ENCODE measurements around the gene FAM107B. TPM values are rescaled to one million over a fixed set of nuclear protein-coding genes. Genes with fewer than 3 reads are reported as not detected.

FAM107B gene
- total and polyA plus RNA-seq, 2 of the 13 experiments (the other 11 are each of a cell fraction or from before 2014, with no cell fraction given), result 15.7 to 24.8 TPM

GRCh38 chr10:14665304-14665703 is 109.4 kb downstream of the FAM107B start:
- Histone ChIP-seq H3K4me1 (ENCODE audit: insufficient read depth, low read length) (0 out of 2 replicates have a peak, but pooled peaks cover 2% of the 10 kb centered on the region), H3K79me2 (ENCODE audit: insufficient read depth, low read length) (no peaks in the 10 kb centered on the region), H2AFZ (ENCODE audit: low read length) (no peak overlapping the region), H4K20me1 (ENCODE audit: insufficient read depth, low read length) (no peaks in the 10 kb centered on the region), H3K9me3 (ENCODE audit: low read length) (no peaks in the 10 kb centered on the region), H3K4me3 (replicated peaks in 1 of 3; ENCODE audit: insufficient read depth in 1 of 3, low read depth in 2 of 3, low read length in 3 of 3) (no peak overlapping the region), H3K36me3 (replicated peaks in 1 of 2; ENCODE audit: control insufficient read depth in 1 of 2, insufficient read depth in 2 of 2, low read length in 2 of 2) (no peaks in the 10 kb centered on the region), H3K27ac (ENCODE audit: extremely low read length, insufficient read depth, low read length) (no peak overlapping the region), H3K27me3 (ENCODE audit: control insufficient read depth in 1 of 2, insufficient read depth in 2 of 2, low read length in 2 of 2) (no peaks in the 10 kb centered on the region; a peak in 1 of 5 replicates), H3K9ac (ENCODE audit: insufficient read depth, low read depth, low read length) (no peak overlapping the region), H3K4me2 (ENCODE audit: low read depth, low read length) (no peak overlapping the region)
- no peak for ATAC-seq
- WGBS (ENCODE audit: low lambda C conversion rate), result 0% methylated on average over 1 of the region's 1 CpG
- no TSS peak for BruUV-seq (replicated peaks)
- intact Hi-C loops (cut with micrococcal nuclease; ENCODE audit: unreplicated experiment), result no loop called here
- no peak for TF ChIP-seq ISX (CRISPR knock-in tag; conservative IDR thresholded peaks at IDR 0.05)
- no peak for TF ChIP-seq NFE2 (CRISPR knock-in tag; IDR thresholded peaks at IDR 0.05)
- POLR2A ChIA-PET, result no interaction called here
- in situ Hi-C loops (cut with HindIII; ENCODE audit: extremely low pct_ligation_motif_present, low pct_unique_long_range_greater_than_20kb), result no loop called here
- CTCF ChIA-PET (ENCODE audit: low intra/inter-chr PET ratio, low total read pairs), result no interaction called here
- FAIRE-seq, result no peak
- no peak for DNase-seq (ENCODE audit: low spot score)

- Histone ChIP-seq H3K4me3 (replicated peaks in 1 of 3; ENCODE audit: insufficient read depth in 1 of 3, low read depth in 2 of 3, low read length in 3 of 3) (no peak overlapping the region), H3K79me2 (ENCODE audit: insufficient read depth, low read length) (no peaks in the 10 kb centered on the region), H3K9ac (ENCODE audit: insufficient read depth, low read depth, low read length) (no peak overlapping the region), H3K4me2 (ENCODE audit: low read depth, low read length) (no peak overlapping the region), H3K4me1 (ENCODE audit: insufficient read depth, low read length) (no peaks in the 10 kb centered on the region), H3K27ac (ENCODE audit: extremely low read length, insufficient read depth, low read length) (no peak overlapping the region), H3K9me3 (ENCODE audit: low read length) (no peaks in the 10 kb centered on the region), H2AFZ (ENCODE audit: low read length) (no peak overlapping the region), H4K20me1 (ENCODE audit: insufficient read depth, low read length) (no peaks in the 10 kb centered on the region), H3K27me3 (ENCODE audit: control insufficient read depth in 1 of 2, insufficient read depth in 2 of 2, low read length in 2 of 2) (no peaks in the 10 kb centered on the region; a peak in 1 of 5 replicates), H3K36me3 (replicated peaks in 1 of 2; ENCODE audit: control insufficient read depth in 1 of 2, insufficient read depth in 2 of 2, low read length in 2 of 2) (no peaks in the 10 kb centered on the region)
- ATAC-seq (no peak), DNase-seq (ENCODE audit: low spot score) (no peak), FAIRE-seq (no peak)
- CTCF ChIA-PET (ENCODE audit: low intra/inter-chr PET ratio, low total read pairs), result no interaction called here
- intact Hi-C loops (cut with micrococcal nuclease; ENCODE audit: unreplicated experiment) (no loop called here), in situ Hi-C loops (cut with HindIII; ENCODE audit: extremely low pct_ligation_motif_present, low pct_unique_long_range_greater_than_20kb) (no loop called here)
- POLR2A ChIA-PET, result no interaction called here
- TF ChIP-seq MBD4 (IDR thresholded peaks at IDR 0.05; ENCODE audit: borderline replicate concordance, low read length) (no peak), ZNF780A (CRISPR knock-in tag; IDR thresholded peaks at IDR 0.05) (no peak), ZNF296 (CRISPR knock-in tag; conservative IDR thresholded peaks at IDR 0.05) (no peak), ZBTB1 (CRISPR knock-in tag; IDR thresholded peaks at IDR 0.05; ENCODE audit: borderline replicate concordance) (no peak), NR1H2 (CRISPR knock-in tag; IDR thresholded peaks at IDR 0.05; ENCODE audit: borderline replicate concordance, low read depth) (no peak), HES4 (CRISPR knock-in tag; IDR thresholded peaks at IDR 0.05; ENCODE audit: borderline replicate concordance) (no peak), ZSCAN22 (CRISPR knock-in tag; IDR thresholded peaks at IDR 0.05) (no peak), STAG1 (CRISPR knock-in tag; IDR thresholded peaks at IDR 0.05) (no peak)
- WGBS (ENCODE audit: low lambda C conversion rate), result 0% methylated on average over 1 of the region's 1 CpG
- BruUV-seq (replicated peaks), result no TSS peak
These were observed 110.4 kb downstream of the FAM107B start for GRCh38 chr10:14664345-14664744.
